Hepatocyte (in vitro differentiated cells): ENCODE results near the gene IGSF23.

Experiments used
- EZH2 ChIP-seq: fragments of 200-600 bp; sonication (generic); IDR thresholded peaks from 2 replicates; pipeline ENCODE4 v1.6.1; 2016; ENCODE audit warnings: antibody characterized with exemption, mild to moderate bottlenecking, borderline replicate concordance
- EZH2phosphoT487 ChIP-seq: fragments of 200-600 bp; sonication (generic); IDR thresholded peaks from one replicate; pipeline ENCODE4 v1.6.1; 2018; ENCODE audit warnings: antibody characterized with exemption, mild to moderate bottlenecking, low read depth, moderate library complexity; ENCODE audit not compliant: unreplicated experiment, severe bottlenecking
- TF ChIP-seq, protein P1 (sequence below): fragments of 200-600 bp; sonication (generic); IDR thresholded peaks from 2 replicates; pipeline ENCODE4 v1.5.1; 2016; ENCODE audit warnings: antibody characterized with exemption, mild to moderate bottlenecking; ENCODE audit not compliant: poor library complexity

DNA sequence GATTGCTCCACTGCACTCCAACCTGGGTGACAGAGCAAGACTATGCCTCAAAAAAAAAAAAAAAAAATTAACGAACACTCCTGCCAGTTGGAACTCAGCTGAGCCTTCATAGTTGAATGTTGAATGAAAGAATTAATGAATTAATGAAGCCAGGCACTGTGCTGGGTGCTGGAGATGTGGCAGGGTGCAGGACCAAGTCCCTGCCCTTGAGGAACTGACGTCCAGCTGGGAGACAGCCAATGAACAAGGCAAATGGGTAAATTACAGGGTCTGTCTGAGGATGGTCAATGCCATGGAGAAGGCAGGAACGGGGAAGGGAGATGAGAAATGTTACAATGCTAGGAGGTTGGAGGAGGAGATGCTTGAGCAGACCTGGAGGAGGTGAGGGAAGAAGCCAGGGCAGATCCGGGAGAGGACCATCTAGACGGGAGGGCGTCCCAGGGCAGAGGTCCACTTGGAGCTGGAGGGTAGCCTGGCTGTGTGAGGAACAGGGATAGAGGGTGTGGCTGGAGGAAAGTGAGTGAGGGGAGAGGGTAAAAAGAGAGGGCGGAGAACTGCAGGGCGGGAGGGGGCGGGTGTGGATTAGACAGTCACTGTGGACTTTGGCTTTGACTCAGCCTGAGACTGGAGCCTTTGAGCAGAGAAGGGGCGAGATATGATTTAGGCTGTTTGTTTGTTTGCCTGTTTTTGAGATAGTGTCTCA lies 16.8 kb upstream of the IGSF23 start:
- TF ChIP-seq, protein P1, sequence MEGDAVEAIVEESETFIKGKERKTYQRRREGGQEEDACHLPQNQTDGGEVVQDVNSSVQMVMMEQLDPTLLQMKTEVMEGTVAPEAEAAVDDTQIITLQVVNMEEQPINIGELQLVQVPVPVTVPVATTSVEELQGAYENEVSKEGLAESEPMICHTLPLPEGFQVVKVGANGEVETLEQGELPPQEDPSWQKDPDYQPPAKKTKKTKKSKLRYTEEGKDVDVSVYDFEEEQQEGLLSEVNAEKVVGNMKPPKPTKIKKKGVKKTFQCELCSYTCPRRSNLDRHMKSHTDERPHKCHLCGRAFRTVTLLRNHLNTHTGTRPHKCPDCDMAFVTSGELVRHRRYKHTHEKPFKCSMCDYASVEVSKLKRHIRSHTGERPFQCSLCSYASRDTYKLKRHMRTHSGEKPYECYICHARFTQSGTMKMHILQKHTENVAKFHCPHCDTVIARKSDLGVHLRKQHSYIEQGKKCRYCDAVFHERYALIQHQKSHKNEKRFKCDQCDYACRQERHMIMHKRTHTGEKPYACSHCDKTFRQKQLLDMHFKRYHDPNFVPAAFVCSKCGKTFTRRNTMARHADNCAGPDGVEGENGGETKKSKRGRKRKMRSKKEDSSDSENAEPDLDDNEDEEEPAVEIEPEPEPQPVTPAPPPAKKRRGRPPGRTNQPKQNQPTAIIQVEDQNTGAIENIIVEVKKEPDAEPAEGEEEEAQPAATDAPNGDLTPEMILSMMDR: no peak
- TF ChIP-seq EZH2 (no peak), EZH2phosphoT487 (no peak)
